Osteoblast (primary cell): ENCODE data around the gene UBE4A. TPM values are rescaled to one million over a fixed set of nuclear protein-coding genes. Genes with fewer than 3 reads are reported as not detected.
"Not testable (repeated sequence)": the region's sequence is repeated elsewhere in the genome, so short reads cannot be mapped to it uniquely, and the experiment has no call there.

Experiments used
- DNase-seq: peaks from one replicate; pipeline ENCODE4 v3.0.0; 2011; ENCODE audit warnings: low spot score, mixed read lengths; ENCODE audit not compliant: insufficient read length; ENCODE audit errors: missing footprints
- H2AFZ ChIP-seq: 2 replicates; pipeline ENCODE4 v1.6.0; 2011; ENCODE audit warnings: mild to moderate bottlenecking, low read length
- H3K27ac ChIP-seq: 2 replicates; pipeline ENCODE4 v1.5.1; 2011; ENCODE audit warnings: mild to moderate bottlenecking, low read depth, low read length, moderate library complexity
- H3K27me3 ChIP-seq: 2 replicates; pipeline ENCODE4 v1.6.0; 2012; ENCODE audit warnings: mild to moderate bottlenecking, control low read depth, inconsistent platforms, low read length, moderate library complexity; ENCODE audit not compliant: insufficient read depth
- H3K36me3 ChIP-seq: 2 replicates; pipeline ENCODE4 v1.5.1; 2011; ENCODE audit warnings: mild to moderate bottlenecking, low read length, control low read depth, moderate library complexity; ENCODE audit not compliant: insufficient read depth
- H3K4me1 ChIP-seq: 2 replicates; pipeline ENCODE4 v1.5.1; 2011; ENCODE audit warnings: mild to moderate bottlenecking, low read length, control low read depth, moderate library complexity; ENCODE audit not compliant: insufficient read depth
- H3K4me2 ChIP-seq: 2 replicates; pipeline ENCODE4 v1.6.0; 2011; ENCODE audit warnings: mild to moderate bottlenecking, low read length; ENCODE audit not compliant: insufficient read depth
- H3K4me3 ChIP-seq: fragments of 200-600 bp; sonication (generic); 3 replicates; pipeline ENCODE4 v1.5.1; 2012; ENCODE audit warnings: mild to moderate bottlenecking, low read length, inconsistent platforms; ENCODE audit not compliant: insufficient read depth
- H3K79me2 ChIP-seq: 2 replicates; pipeline ENCODE4 v1.6.0; 2012; ENCODE audit warnings: mild to moderate bottlenecking, low read length, control low read depth, inconsistent platforms; ENCODE audit not compliant: insufficient read depth
- H3K9me3 ChIP-seq: 2 replicates; pipeline ENCODE4 v1.5.1; 2011; ENCODE audit warnings: low read depth, low read length, control low read depth
- H4K20me1 ChIP-seq: 2 replicates; pipeline ENCODE4 v1.6.0; 2012; ENCODE audit warnings: mild to moderate bottlenecking, low read length, control low read depth; ENCODE audit not compliant: insufficient read depth
- CTCF ChIP-seq: IDR thresholded peaks from 2 replicates; pipeline ENCODE4 v1.5.1; 2011; ENCODE audit warnings: mild to moderate bottlenecking, low read depth, low read length, moderate library complexity; ENCODE audit errors: extremely low read depth
- total RNA-seq: library from RNA; depleted of rRNA; stranded (reverse); fragments of >200 nt; gene quantifications from 2 replicates; pipeline ENCODE4 v1.2.3, GENCODE V29; 2012

UBE4A gene
- total RNA-seq, 1 donor = 63.0 TPM

DNA sequence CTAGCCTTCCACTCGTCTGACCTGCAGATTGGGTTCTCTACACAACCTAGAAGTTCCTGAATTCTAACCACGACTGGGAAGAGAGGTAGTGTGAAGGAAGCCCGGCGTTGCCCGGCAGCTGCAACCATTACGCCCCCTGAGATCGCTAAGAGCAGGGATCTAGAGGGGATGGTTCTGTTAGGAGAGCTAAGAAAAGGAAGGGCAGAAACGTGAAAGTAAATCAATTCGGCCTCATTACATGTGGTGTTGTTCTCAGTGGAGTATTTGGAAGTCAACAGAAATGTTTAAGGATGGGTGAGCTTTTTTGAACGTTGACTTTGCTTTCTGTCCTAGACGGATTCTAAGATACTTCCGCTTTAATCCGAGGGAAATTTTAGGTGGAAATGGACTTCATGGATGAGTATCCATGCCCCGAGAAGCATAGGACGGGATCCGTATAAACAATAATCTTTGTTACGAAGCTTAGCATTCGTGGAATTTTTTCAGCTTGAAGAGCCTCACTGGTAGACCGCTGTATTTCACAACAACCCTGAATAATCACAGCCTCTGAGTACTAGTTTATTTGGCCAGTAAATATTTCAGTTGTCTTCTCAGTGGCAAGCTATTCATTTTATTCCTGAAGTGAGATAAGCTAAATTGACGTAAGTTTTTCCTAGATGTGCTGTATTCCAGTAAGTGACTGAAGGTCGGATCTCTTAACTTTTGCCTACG is 42.6 kb downstream of the UBE4A start:
- peaks cover 56% of the 10 kb centered on the region for H3K79me2 ChIP-seq

GRCh38 chr11:118402594-118402993 is 43.2 kb downstream of the UBE4A start:
- H4K20me1 ChIP-seq = peaks cover 23% of the 10 kb centered on the region
- peak overlapping the region; percentile 94 for H3K27ac ChIP-seq

More for the DNA sequence above, 42.6 kb downstream of the UBE4A start:
- Histone ChIP-seq H4K20me1 (peaks cover 23% of the 10 kb centered on the region), H3K9me3 (no peaks in the 10 kb centered on the region), H3K27ac (peak overlapping the region; percentile 94), H3K27me3 (no peaks in the 10 kb centered on the region), H3K4me1 (peaks cover 16% of the 10 kb centered on the region), H3K4me3 (peak overlapping the region; percentile 92), H3K36me3 (peaks cover 16% of the 10 kb centered on the region), H3K4me2 (peak overlapping the region; percentile 91), H2AFZ (peak overlapping the region; percentile 94)
- TF ChIP-seq CTCF = no peak
- no peak for DNase-seq

DNA sequence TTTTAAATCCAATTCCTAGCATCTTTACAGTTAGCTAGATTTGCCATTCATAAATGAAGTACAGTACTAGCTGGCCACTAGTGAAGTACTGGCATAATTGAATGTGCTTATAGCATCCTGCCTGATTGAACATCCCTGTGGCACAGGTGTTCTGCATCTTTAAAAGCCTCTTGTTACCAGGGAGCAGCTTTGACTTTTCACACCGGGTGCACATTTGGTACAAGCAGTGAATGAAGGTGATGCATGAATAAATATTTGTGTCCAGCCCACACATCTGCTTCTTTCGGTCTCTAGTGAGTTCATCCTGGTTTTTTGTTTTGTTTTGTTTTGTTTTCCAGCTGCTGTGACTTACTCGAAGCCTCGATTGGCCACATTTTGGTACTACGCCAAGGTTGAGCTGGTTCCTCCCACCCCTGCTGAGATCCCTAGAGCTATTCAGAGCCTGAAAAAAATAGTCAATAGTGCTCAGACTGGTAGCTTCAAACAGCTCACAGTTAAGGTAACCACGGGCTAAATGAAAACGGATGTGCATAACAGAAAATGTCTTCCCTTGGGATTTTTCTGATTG is 47.3 kb downstream of the UBE4A start:
- H3K36me3 ChIP-seq = peaks cover 33% of the 10 kb centered on the region
- H2AFZ ChIP-seq = no peak overlapping the region
- H3K4me3 ChIP-seq = no peak overlapping the region
- H3K9me3 ChIP-seq = no peaks in the 10 kb centered on the region
- no peak overlapping the region for H3K4me2 ChIP-seq
- no peaks in the 10 kb centered on the region for H3K27me3 ChIP-seq
- H3K4me1 ChIP-seq = peaks cover 12% of the 10 kb centered on the region
- DNase-seq = no peak
- peaks cover 74% of the 10 kb centered on the region for H3K79me2 ChIP-seq
- no peak for TF ChIP-seq CTCF
- peak overlapping the region; percentile 19 for H3K27ac ChIP-seq
- peaks cover 34% of the 10 kb centered on the region for H4K20me1 ChIP-seq

More at GRCh38 chr11:118402594-118402993, 43.2 kb downstream of the UBE4A start:
- DNase-seq, H3K9me3 ChIP-seq, H3K27me3 ChIP-seq, H2AFZ ChIP-seq: not testable (repeated sequence)
- Histone ChIP-seq H3K4me3 (peak overlapping the region; percentile 92), H3K79me2 (peaks cover 61% of the 10 kb centered on the region), H3K4me1 (peaks cover 16% of the 10 kb centered on the region), H3K4me2 (peak overlapping the region; percentile 91), H3K36me3 (peaks cover 20% of the 10 kb centered on the region)

GRCh38 chr11:118410055-118410745 is 50.8 kb downstream of the UBE4A start:
- Histone ChIP-seq H4K20me1 (peaks cover 18% of the 10 kb centered on the region), H3K36me3 (peaks cover 33% of the 10 kb centered on the region), H3K4me1 (peaks cover 5% of the 10 kb centered on the region), H2AFZ (no peak overlapping the region), H3K79me2 (peaks cover 40% of the 10 kb centered on the region), H3K9me3 (no peaks in the 10 kb centered on the region), H3K4me2 (no peak overlapping the region), H3K27me3 (no peaks in the 10 kb centered on the region), H3K4me3 (no peak overlapping the region), H3K27ac (no peak overlapping the region)
- TF ChIP-seq CTCF = no peak
- DNase-seq = no peak
